NCI-H2227 treated with DMSO at 0.1 percent for 48 hours (cell line): Measurements from ENCODE around the gene SLC22A12.

Experiments
- DNase-seq: peaks from one replicate; lab custom pipeline; 2025; lab: John Stamatoyannopoulos, UW

SLC22A12 gene

DNA sequence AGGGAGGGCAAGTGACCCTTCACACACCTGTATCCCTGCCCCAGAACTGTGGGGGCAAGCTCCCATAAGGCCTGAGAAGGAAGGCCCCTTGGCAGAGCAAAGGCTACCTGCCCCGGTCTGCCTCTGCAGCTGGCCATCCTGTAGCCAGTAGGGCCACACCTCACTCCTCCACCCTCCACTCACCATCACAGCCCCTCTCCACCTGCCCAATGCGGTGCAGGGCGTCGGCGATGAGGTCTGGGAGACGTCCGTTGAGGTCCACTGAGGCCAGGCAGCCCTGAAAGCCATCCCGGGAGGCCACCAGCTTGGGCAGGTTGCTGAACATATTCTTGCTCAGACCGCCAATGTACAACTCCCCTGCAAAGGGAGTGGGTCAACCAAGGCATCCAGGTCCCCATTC lies 57.5 kb downstream of the SLC22A12 start:
- no peak for DNase-seq

DNA sequence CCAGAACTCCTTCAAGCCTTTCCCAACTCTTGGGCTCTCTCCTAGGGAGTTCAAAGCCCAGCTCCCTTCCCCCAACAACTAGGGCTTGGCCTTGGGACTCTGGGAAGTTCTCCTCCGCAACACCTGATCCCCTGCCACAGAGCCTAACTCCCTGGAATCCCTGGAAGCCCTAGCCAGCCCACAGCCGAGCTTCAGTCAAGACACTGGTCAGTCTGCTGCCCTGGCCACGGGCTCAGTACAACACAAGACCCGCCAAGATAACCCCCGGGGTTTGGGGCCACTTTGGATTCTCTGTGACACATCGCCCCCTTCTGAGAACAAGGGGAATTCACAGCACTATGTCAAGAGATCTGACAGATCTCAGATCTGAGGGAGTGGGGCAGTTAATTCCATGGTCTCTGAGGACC lies 58.3 kb downstream of the SLC22A12 start:
- DNase-seq, result no peak

DNA sequence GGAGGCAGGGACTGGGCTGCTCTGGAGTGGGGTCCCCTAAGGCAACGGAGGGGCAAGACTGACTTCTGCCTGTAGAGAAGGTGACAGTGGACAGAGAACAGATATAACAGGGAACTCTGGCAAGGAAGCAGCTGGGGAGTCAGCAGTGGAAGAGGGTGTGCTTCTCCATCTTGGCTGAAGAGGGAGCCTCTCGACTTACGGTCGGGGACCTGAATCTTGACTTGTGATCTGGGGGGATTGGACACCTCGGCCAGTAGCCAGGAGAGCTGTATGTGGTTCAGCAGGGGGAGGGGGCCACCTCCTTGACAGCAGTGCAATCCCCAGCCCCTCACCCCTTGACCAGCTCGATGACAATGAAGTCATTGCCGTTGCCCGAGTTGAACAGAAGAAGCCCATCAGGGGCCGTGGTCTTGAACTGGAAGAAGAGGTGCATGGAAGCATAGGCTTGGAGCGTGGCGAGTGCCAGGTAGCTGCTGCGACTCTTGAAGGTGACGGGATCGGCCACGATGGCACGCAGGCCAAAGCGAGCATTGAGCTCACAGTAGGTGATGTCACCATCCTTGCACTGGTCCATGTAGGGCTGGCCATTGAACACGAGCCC lies 60.0 kb downstream of the SLC22A12 start:
- DNase-seq, result no peak
